Fibroblast of the aortic adventitia (primary cell): ENCODE results near the gene PRDM2. TPM values are rescaled to one million over a fixed set of nuclear protein-coding genes. Genes with fewer than 3 reads are reported as not detected.

ENCODE experiments used
- DNase-seq: peaks from one replicate; pipeline ENCODE4 v3.0.0-alpha.2; 2010; ENCODE audit warnings: low read depth
- H3K4me3 ChIP-seq: 2 replicates; pipeline ENCODE4 v1.5.1; 2011; ENCODE audit warnings: low read depth, mild to moderate bottlenecking, control low read depth, low read length, moderate library complexity
- CTCF ChIP-seq: IDR thresholded peaks from 2 replicates; pipeline ENCODE4 v1.5.1; 2011; ENCODE audit warnings: mild to moderate bottlenecking, low read length, control low read depth, inconsistent platforms; ENCODE audit not compliant: insufficient read depth
- total RNA-seq: library from RNA; depleted of rRNA; stranded (reverse); fragments of >200 nt; gene quantifications from 2 replicates; pipeline ENCODE4 v1.2.3, GENCODE V29; 2012; ENCODE audit warnings: low replicate concordance

PRDM2 gene
- total RNA-seq, 1 donor, result 16.0 TPM

DNA sequence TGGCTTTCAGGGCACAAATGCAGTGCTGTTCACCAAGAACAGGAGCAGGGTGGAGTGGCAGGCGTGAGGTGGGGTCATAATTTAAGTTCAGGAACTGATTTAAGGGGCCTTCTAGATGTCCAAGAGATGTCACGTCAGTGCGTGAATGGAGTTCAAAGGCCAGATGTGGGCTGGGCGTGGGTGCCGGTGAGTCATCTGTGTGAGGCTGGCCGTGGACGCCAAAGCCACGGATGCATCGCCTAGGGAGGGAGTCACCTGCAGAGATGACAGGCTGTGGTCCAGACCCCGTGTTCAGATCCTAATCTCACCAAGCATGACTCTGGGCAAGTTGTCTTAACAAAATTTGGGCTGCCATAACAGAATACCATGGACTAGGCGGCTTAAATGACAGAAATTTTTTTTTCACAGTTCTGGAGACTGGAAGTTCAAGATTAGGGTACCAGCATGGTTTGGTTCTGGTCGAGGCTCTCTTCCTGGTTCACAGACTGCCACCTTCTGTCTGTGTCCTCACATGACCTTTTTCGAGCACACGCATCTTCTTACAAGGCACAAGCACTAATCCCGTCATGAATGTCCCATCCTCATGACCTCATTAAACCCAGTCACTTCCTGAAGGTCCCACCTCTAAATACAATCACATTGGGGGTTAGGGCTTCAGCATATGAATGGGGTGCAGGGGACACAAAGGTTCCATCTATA lies 109.6 kb downstream of the PRDM2 start:
- DNase-seq, result peak; percentile 19
- no peak for TF ChIP-seq CTCF
- no peak overlapping the region for H3K4me3 ChIP-seq

- H3K4me3 ChIP-seq, result no peak overlapping the region
- no peak for TF ChIP-seq CTCF
- DNase-seq, result no peak
Measured at GRCh38 chr1:13812456-13813397, 112.7 kb downstream of the PRDM2 start.

GRCh38 chr1:13813398-13814012 lies 113.5 kb downstream of the PRDM2 start:
- no peak overlapping the region for H3K4me3 ChIP-seq
- peak; percentile 33 for DNase-seq
- TF ChIP-seq CTCF, result peak; percentile 68

DNA sequence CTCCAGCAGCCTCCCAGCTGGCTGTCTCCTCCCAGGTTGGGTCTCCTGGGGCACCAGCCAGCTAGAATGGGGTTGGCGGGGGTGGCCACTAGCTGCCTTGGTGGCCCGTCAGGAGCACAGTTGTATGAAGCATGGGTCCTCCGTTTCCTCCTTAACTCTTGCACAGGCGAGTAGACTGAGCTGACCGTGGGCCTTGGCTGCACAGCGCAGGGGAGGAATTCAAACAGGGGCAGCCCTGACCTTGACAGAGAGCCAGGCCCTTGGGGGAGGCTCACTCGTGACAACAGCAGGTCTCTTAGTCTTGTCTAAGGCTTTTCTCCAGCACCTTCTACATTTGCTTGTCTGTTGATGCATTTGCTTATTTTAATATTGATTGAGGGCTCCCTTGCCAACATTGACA lies 114.1 kb downstream of the PRDM2 start:
- no peak for DNase-seq
- no peak for TF ChIP-seq CTCF

DNA sequence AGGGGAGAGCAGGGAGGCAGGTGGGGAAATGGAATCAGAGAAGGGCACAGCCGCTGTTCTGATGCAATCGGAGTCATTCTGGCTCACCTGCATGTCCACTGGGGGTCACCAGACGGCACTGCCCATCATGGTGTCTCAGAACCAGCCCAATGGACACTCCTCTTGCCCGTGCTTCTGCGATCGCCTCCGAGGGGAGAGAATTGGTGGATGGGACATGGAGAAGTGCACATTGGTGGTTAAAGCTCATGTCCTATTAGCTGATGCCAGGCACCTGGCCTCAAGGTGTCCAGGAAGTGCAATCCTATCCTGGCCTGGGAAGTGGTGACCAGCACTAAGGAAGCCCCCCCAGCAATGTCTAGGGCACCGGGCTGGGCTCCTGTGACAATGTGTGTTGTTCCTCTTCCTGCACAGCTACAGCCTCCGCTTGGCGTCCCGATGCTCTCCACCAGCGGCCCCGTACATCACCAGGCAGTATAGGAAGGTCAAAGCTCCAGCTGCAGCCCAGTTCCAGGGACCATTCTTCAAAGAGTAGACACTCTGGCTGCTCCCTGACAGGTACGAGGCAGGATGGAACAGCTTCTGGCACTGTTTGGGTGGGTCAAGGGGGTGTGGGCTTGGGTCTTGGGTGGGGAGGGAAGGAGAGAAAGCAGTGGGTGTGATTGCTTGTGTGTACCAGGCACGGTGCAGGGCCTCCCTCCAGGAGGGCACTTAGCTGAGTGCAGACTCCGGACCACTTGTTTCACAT lies 116.2 kb downstream of the PRDM2 start:
- no peak for TF ChIP-seq CTCF
- no peak overlapping the region for H3K4me3 ChIP-seq
- no peak for DNase-seq

More for the DNA sequence above, 114.1 kb downstream of the PRDM2 start:
- no peak overlapping the region for H3K4me3 ChIP-seq

DNA sequence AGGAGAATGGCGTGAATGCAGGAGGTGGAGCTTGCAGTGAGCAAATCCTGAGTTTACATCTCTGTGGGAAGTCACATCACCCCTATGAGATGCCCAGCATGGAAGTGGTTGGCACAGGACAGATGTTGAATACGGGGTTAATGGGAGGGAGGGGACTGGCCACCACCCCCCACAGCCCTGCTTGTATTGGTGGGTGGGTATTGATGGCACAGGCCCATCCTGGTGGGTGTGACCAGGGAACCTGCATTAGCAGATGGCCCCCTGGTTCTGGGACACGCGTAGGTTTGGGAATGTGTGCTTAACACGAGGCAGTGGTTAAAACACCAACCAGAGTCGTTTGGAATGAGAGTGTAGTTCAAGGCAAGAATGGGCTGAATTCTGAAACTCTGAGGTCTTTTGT lies 117.9 kb downstream of the PRDM2 start:
- no peak for DNase-seq
- no peak overlapping the region for H3K4me3 ChIP-seq
- TF ChIP-seq CTCF, result no peak
